DMS79 (cell line): ENCODE data around the gene VPS39.
A peak's percentile ranks its signal among the peaks of the same experiment; 100 is the strongest.

Experiments used
- DNase-seq: peaks from one replicate; lab custom pipeline; 2025; lab: John Stamatoyannopoulos, UW

The VPS39 gene

DNA sequence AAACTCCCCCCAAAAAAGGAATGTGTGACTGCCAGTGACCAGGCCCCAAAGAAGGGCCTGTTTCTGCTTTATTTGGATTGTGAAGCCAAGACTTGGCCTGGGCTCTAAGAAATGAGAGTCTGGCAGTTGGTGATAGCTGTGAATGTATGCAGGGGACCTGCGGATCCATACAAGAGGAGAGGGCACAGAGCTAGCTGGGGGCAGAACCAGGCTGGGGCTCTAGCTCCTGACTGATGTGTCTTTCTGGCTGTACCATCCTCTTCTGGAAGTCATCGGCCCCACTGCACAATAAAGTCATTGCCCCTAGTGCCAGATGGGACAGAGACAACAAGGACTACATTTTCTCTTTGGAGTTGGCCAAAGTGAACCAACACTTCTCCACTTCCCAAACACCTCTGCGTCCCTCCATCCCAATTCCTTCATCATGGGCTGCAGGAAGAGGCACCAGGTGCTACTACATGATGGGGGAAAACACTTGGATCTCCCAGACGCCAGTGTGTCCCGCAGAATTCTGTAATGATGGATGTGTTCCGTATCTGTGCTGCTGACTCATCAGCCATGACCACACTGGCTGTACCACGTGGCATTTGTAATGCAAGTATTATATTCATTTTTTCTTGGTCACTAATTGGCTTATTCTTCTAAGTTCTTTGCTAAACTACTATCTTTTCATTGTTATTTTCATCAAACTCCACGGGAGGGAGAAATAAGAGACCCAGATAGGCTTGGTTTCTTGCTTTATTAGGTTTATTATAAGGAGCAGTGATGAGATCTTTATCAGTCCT is 49.9 kb downstream of the VPS39 start:
- DNase-seq: no peak

GRCh38 chr15:42157381-42157780 is 50.7 kb downstream of the VPS39 start:
- DNase-seq: no peak

DNA sequence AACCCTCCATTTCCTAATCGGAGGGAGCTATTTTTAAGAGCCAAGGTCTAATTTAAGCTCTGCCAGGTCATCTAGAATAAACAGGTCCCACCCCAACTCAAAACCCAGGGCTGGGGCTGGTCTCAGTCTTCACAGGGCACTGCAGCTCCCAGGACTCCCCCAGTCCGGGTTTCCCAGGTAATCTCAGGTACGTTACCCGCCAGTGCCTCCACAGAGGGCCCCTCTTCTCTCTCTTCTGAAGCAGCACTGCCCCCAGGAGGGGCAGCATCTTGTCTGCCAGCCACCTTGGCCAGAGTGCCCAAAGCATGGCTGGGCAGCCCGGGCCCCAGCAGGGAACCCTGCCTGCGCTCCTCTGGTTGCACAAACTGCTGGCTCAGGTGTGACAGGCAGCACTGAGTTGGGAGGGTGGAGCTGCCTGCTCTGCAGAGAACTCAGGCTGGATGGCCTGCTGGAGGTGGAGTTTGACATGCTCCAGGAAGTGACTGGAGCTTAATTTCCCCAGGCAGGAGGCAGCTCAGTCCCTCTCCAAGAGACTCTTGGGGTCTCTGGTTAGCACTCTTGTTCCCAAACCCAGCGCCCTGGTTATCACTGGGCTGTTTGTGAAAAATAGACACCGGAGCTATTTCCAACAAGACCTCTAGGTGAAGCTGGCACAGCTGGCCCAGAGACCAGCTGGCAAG is 51.7 kb downstream of the VPS39 start, which contains the start of gene PLA2G4F:
TSS of gene PLA2G4F (minus strand) at position 394 of the 680 bp plus-strand sequence. CDS start at position 307, 87 bp downstream.
- DNase-seq: no peak

DNA sequence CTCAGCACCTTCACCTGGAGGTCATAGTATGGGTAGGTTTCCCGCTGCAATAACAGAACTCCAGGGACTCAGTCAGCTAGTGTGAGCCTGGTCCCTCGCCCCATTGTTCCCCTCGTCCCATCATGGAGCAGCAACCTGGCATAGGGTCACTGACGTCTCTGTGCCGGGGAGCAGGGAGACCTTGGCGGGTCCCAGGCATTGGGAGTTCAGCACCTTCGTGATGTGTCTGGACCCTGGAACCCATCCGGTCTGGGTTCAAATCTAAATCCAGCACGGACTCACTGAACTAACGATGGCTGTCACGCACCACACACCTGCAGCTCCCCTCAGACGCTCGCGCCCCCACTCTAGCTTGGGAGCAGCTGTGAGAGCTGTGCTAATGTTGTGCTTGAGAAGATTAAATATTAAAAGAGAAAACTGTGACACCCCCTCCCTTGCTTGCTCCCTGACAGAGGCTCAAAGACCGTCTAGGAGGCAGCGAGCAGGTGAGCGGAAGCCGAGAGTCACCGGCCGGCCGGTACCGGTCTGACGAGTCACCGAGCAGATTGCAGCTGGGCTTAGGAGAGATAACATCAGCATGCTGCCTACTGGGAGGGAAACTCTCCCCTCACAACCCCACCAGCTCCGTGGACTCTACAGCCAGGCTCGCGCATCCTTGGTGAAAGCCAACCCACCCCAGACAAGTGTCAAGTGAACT is 52.4 kb downstream of the VPS39 start:
- no peak for DNase-seq

DNA sequence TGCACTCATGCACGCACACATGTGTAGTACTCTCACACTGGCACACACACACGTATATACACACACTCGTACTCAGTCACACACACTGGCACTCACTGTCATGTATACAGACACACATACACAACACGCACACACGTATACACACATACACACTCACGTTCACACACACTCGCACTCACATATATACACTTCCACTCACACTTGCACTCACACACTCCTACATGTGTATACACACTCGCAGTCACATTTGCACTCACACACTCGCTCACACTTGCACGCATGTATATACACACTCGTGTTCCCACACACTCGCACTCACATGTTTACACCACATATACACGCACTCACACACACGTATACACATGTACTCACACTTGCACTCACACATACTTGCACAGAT is 53.1 kb downstream of the VPS39 start:
- no peak for DNase-seq

- no peak for DNase-seq
Observed at GRCh38 chr15:42154212-42154941, 53.7 kb downstream of the VPS39 start.

DNA sequence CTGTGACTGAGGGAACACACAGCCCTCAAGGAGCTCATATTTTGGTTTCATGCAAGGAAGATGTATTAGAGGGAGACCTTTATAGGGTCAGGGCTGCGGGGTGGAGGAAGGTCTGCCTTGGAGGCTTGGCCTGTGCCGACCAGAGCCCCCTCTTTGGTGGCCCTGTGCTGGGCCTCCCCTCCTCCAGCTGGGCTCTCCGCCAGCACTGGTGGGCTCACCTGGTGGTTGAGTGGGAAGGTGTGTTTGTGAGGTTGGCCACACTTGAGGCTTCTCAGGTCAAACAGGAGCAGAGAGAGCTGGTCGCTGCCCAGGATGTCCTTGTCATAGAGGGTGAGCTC is 54.3 kb downstream of the VPS39 start:
- DNase-seq: no peak

- DNase-seq: no peak
Observed at GRCh38 chr15:42152921-42153698, 55.0 kb downstream of the VPS39 start.

- DNase-seq: no peak
Observed at GRCh38 chr15:42152196-42152920, 55.7 kb downstream of the VPS39 start.

DNA sequence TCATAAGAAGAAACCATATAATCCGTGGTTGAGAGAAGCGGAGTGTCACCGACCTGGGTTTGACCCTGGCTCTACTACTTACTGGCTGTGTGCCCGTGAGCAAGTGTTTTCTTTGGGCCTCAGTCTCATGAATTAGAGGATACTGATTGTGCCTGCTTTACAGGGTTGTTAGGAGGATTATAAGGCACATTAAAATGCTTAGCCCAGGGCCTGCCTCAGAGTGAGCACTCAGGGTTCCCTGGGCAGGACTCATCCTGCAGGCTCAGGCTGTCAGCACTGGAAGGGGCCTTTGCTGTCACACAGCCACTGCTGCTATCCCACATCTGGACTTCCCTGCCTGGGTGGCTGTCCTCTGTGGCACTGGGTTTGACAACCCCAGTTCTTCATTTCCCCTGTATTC is 56.4 kb downstream of the VPS39 start:
- DNase-seq: no peak

GRCh38 chr15:42151141-42151561 is 57.0 kb downstream of the VPS39 start:
- no peak for DNase-seq

DNA sequence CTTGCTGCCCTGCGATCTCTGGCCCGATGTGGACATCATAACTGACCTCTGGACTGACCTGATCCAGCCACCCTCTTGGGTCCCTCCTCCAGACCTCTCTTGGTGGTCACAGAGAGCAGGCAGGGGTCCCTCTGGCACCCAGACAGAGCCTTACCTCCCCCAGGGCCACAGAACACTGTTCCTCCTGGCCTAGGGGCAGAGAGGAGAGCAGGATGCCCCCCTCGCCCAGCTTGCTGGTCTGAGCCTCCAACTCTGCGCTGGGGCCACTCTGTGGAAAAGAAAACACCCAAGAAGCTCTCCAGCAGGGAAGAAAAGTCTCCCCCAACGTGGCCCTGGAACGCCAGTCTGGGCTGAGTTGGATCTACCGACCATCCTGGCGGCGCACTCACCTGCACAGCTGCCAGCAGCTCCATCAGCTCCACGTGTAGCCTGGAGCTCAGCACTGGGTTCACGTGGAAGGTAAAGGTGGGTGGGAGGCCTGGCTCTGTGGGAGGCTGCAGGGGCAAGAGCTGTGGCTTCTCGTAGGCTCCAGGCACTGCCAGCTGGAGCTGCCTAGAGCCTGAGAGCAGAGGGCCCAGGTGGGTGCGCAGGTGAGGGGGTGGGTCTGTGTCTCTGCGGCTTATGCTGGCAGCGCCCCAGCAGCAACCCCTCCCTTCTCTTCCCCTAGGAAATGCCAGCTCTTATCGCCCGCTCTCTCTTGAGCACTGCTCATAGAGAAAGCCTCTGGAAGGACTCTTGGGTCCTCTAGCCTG is 57.7 kb downstream of the VPS39 start:
- DNase-seq: peak; percentile 48

GRCh38 chr15:42149493-42150218 is 58.4 kb downstream of the VPS39 start:
- DNase-seq: no peak

DNA sequence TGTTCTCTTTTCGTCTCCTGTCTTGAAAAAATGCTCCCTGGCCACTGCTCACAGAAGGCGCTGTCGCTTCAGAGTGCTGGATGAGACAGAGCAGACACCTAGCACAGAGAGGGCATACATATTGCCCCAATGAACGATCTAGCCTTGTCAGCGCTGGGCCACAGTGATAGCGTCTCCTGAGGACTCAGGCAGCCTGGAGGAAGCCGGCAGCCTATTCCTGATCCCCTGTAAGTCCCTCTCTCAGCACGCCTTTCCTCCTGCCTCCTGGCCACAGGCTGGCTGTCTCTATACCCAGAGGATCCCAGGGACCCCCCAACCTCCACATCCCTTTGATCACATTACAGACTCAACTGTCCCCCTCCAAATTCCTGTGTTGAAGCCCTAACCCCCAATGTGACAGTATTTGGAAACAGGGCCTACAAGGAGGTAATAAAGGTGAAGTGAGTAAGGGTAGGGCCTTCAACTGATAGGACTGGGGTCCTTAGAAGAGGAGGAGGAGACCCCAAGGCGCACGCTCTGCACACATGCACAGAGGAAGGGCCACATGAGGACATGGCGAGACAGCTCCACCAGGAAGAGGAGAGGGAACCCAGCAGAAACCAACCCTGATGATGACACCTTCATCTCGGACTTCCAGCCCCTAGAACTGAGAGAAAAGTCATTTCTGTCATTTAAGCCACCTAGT is 59.2 kb downstream of the VPS39 start:
- no peak for DNase-seq

DNA sequence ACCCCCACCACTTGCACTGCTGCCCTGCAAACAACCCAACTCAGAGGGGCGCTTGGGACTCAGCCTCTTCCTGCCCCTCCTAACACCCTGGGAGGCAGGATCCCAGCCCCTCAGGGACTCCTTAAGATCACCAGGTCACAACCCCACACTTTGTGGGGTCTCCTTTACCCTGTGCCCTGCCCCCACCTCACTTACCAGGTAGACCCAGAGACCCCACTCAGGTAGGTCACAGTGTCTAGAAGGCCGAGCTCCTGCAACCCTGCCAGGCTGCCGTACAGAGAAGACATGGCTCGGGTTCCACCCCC is 60.7 kb downstream of the VPS39 start:
- DNase-seq: no peak

GRCh38 chr15:42146551-42147430 is 61.3 kb downstream of the VPS39 start:
- no peak for DNase-seq

DNA sequence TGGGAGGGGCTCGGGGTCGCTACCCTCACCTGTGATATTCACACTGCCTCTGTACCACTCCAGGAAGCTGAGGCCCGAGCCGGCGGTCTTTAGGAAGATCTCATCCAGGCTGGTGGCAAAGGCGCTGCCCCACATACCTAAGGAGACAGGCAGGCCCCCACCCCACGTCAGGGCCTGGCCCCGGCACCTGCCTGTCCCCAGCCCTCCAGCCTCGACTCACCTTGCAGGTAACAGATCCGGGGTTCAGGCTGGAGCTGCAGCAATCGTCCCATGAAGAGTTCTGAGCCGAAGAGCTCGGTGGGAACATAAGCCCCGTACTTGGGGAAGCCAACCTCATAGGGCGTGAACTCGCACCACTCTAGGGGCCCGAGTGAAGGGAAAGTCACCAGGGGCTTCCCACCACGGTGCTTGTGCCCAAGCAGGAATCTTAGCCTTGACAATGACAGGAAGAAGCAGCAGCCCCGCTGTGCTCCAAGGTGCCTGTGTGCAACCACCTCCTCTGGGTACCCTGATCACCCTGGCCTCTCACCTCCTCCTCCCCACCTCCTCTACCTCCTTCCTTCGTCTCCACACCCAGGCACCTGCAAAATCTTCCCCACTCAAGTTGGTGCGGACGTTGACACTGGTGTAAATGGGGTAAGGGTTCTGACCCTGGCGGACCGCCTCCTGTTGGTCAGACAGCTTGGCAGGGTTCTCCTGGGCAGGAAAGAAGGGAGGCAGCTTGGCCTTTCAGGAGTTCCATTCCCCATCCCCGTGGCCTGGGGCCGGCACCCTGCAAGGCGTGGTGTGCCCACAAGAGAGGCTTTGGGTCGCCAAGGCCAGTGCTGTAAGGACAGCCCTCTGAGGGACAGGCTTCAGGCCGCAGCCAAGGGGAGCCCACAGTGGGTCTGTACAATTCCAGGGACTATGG is 62.3 kb downstream of the VPS39 start:
- no peak for DNase-seq
